AG04450 (cell line): ENCODE measurements around the gene KLHL21. TPM values are rescaled to one million over a fixed set of nuclear protein-coding genes. Genes with fewer than 3 reads are reported as not detected.
A peak's percentile ranks its signal among the peaks of the same experiment; 100 is the strongest.

Experiments used
- CTCF ChIA-PET: fragments of 300-600, 350-600 bp; formaldehyde crosslinking; extraction: SDS; loops from one replicate; lab custom pipeline; 2022; ENCODE audit warnings: antibody characterized with exemption, inconsistent platforms; lab: Charles Lee
- POLR2A ChIA-PET: fragments of 350-600 bp; formaldehyde crosslinking; extraction: SDS; loops from one replicate; lab custom pipeline; 2021; ENCODE audit warnings: antibody characterized with exemption, inconsistent platforms; lab: Yijun Ruan, JAX
- DNase-seq: peaks from one replicate; pipeline ENCODE4 v3.0.0-alpha.2; 2011; ENCODE audit warnings: low read depth, low spot score
- H3K27ac ChIP-seq: one replicate; pipeline ENCODE4 v1.5.1; 2012; ENCODE audit warnings: low read depth, low read length, control low read depth
- H3K27me3 ChIP-seq: one replicate; pipeline ENCODE4 v1.6.0; 2012; ENCODE audit warnings: low read length; ENCODE audit not compliant: control insufficient read depth, insufficient read depth
- H3K4me3 ChIP-seq: 2 replicates; pipeline ENCODE4 v1.5.1; 2011; ENCODE audit warnings: mild to moderate bottlenecking, low read depth, low read length, control low read depth
- H3K9me3 ChIP-seq: 2 replicates; pipeline ENCODE4 v1.5.1; 2012; ENCODE audit warnings: low read length; ENCODE audit not compliant: control insufficient read depth, insufficient read depth
- CTCF ChIP-seq: IDR thresholded peaks from 2 replicates; pipeline ENCODE4 v1.5.1; 2011; ENCODE audit warnings: low read depth, low read length, control low read depth, inconsistent platforms
- polyA plus RNA-seq: library from polyadenylated mRNA; depleted of rRNA; stranded (reverse); fragments of >200 nt; gene quantifications from 2 replicates; pipeline ENCODE4 v1.2.3, GENCODE V29; 2011

KLHL21 gene
- polyA plus RNA-seq, 1 experiment, result 11.7 TPM

- Histone ChIP-seq H3K4me3 (peak overlapping the region; percentile 78), H3K27ac (peak overlapping the region; percentile 61), H3K27me3 (no peaks in the 10 kb centered on the region), H3K9me3 (no peaks in the 10 kb centered on the region; the same call in 1 of the 2 replicates)
- POLR2A ChIA-PET, result interaction anchor here (0.6 kb wide), 1 partner anchor 22 kb away, joined by 3 read pairs; no protein-coding TSS in a partner anchor
- CTCF ChIA-PET, result no interaction called here
- TF ChIP-seq CTCF, result no peak
- no peak for DNase-seq
Observed at GRCh38 chr1:6625584-6626149, 23.0 kb upstream of the KLHL21 start.

- peak within 1 kb of the TSS; percentile 78 for H3K4me3 ChIP-seq
- TF ChIP-seq CTCF, result no peak
- CTCF ChIA-PET, result interaction anchor here (0.6 to 1.0 kb wide), 2 partner anchors 11 to 22 kb away, joined by 3 read pairs; partner anchors contain the start of gene PHF13
- H3K27me3 ChIP-seq, result no peaks in the 10 kb centered on the region
- POLR2A ChIA-PET, result interaction anchor here (0.6 to 1.6 kb wide), 3 partner anchors 16 to 137 kb away, joined by 3 to 6 read pairs (median 4); partner anchors contain the start of gene KLHL21
- H3K9me3 ChIP-seq, result no peaks in the 10 kb centered on the region; the same call in 1 of the 2 replicates
- H3K27ac ChIP-seq, result peak within 1 kb of the TSS; percentile 68
- DNase-seq, result no peak
Observed at GRCh38 chr1:6624710-6625583, 22.3 kb upstream of the KLHL21 start, which contains the start of gene THAP3. THAP3 (plus strand) TSS chr1:6624868; CDS start chr1:6625219, 351 bp downstream.

GRCh38 chr1:6623269-6623965 is 20.7 kb upstream of the KLHL21 start:
- H3K27ac ChIP-seq, result no peak overlapping the region
- H3K9me3 ChIP-seq, result no peaks in the 10 kb centered on the region; the same call in 1 of the 2 replicates
- TF ChIP-seq CTCF, result no peak
- no peak overlapping the region for H3K4me3 ChIP-seq
- no peak for DNase-seq
- no peaks in the 10 kb centered on the region for H3K27me3 ChIP-seq
- ChIA-PET POLR2A (interaction anchor here (1.6 kb wide), 1 partner anchor 21 kb away, joined by 6 read pairs; the partner anchor contains the start of gene KLHL21), CTCF (interaction anchor here (1.0 to 1.5 kb wide), 2 partner anchors 10 to 69 kb away, joined by 3 to 4 read pairs; partner anchors contain the start of genes NOL9, PHF13 and TAS1R1)

DNA sequence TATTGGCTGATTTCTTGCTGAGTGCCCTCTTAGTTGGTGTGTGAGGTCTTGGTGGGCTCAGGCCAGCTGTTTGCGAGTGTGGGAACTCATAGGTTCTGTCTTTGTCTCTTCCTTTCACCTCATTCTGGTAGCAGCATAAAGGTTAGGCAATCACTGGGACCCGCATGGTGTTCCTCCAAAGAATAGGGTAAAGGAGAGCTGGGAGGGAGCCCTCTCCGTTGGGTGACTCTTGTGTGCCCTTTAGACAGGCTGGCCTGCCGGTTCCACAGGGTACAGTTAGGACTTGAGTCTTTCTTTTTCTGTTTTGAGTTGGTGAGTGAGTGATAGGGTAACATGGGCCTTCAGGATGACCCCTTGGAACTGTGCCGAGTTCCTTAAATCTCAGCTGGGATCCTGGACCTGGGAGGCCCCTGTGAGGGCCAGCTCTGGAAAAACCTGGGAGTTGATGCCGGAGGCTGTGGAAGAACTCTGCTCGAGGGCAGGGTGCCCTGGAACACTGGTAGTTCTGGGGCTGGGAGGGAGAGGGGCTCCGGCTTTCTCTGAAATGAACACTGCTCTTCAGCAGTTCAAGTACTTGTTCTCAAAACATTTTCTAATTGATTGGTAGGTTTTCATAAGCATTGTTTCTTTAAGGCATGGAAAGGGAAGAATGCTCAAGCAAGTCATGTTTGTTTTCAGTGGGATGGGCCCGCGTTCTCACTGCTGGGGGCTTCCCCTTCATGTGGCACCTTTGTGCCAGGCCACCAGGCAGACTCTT is 19.9 kb upstream of the KLHL21 start:
- H3K9me3 ChIP-seq, result no peaks in the 10 kb centered on the region; the same call in 1 of the 2 replicates
- H3K27ac ChIP-seq, result no peak overlapping the region
- no peak for TF ChIP-seq CTCF
- no peak for DNase-seq
- ChIA-PET CTCF (interaction anchor here (0.5 to 1.5 kb wide), 2 partner anchors 68 to 70 kb away, joined by 3 to 4 read pairs; partner anchors contain the start of genes NOL9 and TAS1R1), POLR2A (no interaction called here)
- H3K27me3 ChIP-seq, result no peaks in the 10 kb centered on the region
- H3K4me3 ChIP-seq, result no peak overlapping the region
